Activated CD4-positive, alpha-beta T cell treated with anti-CD3 and anti-CD28 coated beads, Interleukin-2, amount 50 U/mL, for 4 hours (primary cell): ENCODE results near the gene ATG16L1.

ENCODE experiments used
- DNase-seq, 2 experiments: peaks; one replicate each; pipeline ENCODE4 v3.0.0-alpha.2; 2020

ATG16L1 gene

DNA sequence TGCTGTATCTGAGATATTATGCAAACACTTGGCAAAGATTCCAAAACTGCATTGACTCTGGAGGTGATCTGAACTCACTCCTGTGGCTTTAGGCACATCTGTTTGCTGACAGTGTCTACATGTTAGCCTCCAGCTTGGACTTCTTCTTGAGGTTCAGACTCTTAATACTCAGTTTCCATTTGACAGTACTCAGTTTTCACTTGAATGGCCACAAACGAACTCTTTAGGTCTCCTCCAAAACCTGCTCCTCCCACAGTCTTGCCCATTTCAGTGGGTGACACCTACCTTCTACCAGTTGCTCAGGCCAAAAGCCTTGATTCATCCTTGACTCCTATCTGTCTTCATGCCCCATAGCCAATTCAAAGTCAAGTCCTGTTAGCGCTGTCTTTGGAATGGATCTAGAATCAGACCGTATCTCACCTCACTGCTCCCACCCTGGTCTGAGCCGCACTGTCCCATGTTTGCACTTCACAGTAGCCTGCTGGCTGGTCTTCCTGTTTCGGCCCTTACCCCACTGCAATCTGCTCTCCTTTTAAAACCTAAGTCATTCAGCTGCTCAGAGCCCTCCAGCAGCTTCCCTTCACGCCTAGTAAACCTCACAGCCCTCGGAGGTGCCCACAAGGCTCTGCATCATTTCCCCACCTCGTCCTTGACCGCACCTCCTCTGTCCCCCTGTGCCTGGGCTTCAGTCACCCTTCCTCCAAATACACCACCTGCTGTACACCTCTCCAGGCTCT lies 10.5 kb downstream of the ATG16L1 start:
- DNase-seq = no peak

DNA sequence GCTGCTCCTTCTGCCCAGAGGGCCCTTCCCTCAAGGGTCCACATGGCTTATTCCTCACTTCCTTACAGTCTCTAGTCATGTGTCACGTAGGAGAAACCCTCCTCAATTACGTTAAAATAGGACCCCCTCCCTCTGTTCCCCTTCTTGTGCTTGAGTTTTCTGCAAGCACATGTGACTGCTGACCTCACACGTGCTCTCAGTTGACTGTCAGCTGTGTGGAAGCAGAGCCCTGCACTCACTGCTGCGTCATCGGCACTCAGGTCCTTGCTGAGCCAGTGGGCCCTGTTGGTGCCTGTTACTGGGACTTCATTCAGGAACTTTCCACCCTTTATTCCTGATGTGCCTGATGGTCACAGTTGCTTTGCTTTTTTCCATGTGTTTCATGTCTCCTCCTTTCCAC lies 11.1 kb downstream of the ATG16L1 start:
- no peak for DNase-seq

DNA sequence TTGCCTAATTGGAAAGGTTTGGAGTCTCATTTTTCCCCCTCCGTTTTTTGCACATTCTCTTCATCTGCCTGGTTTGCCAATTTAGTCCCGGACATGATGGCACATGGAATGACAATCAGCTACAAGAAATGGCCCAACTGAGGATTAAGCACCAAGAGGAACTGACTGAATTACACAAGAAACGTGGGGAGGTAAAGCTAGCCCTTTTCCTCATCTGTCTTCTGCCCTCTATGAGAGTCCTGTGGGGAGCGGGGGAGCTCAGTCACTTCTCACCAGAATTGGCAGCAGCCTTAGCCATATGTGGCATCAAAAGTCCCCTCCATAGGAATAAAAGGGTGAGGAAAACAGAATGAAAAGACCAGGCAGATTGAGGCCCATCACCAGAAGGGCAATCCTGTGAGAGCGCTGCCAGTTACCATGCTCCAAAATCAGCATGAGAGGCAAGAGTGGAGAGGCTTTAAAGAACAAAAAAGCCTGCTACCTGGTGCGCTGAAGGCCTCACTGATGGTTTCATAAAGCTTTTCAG lies 11.6 kb downstream of the ATG16L1 start:
- DNase-seq = no peak

DNA sequence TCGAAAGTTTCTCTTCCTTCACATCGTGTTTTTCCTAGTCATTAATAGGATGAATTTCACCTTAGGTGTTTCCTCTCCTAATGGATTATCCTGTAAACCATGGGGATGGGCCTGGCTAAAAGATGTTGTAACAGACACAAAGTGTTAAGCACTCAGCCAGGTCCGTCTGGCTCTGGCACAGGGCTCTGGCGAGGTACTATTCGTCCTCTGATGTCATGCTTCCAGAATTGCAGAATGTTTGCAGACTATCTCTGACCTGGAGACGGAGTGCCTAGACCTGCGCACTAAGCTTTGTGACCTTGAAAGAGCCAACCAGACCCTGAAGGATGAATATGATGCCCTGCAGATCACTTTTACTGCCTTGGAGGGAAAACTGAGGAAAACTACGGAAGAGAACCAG lies 13.2 kb downstream of the ATG16L1 start:
- no peak for DNase-seq

DNA sequence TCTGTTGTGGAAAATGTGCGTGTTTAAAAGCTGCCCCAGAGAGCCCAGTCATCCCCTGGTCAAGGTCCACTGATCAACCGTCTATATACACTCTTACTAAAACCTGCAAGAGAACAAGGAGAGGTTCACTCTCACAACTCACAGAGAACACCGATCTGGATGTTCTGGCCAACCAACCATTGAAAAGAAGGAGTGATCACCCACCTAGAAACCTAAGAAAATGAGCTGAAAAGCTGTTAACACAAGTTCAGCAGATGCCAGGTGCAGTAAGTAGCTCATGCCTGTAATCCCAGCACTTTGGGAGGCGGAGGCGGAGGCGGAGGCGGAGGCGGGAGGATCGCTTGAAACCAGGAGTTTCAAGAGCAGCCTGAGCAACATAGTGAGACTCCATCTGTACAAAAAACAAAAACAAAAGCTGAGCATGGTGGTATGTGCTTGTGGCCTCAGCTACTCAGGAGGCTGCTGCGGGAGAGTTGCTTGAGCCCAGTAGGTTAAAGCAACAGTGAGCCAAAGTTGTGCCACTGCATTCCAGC lies 14.5 kb downstream of the ATG16L1 start:
- DNase-seq = no peak

DNA sequence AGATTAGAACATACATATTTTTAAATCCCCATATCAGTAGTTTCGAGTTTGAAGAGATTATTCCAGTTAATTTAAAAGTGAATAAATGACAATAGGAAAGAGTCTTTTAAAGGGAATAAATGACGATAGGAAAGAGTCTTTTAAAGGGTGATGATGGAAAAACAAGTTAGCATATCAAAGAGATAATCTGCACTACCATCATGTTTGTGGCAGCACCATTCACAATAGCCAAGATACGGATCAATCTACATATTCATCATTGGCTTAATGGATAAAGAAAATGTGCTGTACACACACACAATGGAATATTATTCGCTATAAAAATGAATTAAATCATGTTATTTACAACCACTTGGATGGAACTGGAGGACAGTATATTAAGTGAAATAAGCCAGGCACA lies 15.0 kb downstream of the ATG16L1 start:
- DNase-seq = no peak

DNA sequence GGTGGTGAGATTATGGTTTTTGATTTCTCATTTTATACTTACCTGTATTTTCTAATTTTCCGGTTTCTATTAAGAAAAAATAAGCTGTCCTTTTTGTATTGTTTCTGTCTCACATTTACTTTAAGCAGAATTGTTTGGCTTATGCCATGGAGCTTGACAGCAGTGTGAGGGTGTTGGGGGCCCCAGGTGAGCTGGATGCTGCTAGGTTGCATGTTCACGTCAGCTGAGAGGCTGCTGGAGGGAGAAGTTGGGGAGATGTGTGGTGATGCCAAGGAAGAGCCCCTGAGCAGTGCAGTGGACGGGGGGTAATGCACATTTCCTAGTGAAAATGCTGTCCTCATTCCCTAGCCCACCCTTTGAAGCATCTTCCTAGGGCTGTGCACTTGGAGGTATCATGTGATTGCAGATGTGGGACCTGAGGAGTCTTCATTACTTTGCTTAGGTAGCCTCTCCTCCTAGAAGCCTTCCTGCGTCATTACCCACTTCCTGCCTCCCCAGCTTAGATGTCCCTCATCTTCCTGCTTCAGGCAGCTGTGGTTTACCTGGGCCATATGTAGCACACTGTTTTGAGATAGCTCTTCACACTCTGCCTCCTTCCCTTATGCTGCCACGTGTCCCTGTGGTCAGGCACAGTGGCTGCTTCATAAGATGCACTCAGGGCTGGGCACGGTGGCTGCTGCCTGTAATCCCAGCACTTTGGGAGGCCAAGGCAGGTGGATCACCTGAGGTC lies 16.2 kb downstream of the ATG16L1 start:
- peak; percentile 63 to 64 for DNase-seq

DNA sequence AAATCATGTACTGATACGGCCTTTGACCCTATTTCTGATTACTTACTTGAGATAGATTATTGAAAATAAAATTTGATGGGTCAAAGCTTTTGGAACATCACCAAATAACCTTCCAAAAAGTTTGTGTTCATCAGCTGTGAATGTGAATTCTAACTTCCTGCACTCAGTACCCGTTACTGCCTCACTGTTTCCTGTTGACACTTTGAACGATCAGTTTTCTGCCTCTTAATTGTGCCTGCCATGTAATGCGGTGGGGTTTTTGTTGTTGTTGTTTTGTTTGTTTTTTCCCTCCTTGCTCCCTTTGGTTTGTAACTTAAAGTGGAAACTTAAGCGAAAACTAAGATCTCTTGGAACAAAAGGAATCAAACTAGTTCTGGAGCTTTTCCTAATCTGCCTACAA lies 18.9 kb downstream of the ATG16L1 start:
- no peak for DNase-seq

DNA sequence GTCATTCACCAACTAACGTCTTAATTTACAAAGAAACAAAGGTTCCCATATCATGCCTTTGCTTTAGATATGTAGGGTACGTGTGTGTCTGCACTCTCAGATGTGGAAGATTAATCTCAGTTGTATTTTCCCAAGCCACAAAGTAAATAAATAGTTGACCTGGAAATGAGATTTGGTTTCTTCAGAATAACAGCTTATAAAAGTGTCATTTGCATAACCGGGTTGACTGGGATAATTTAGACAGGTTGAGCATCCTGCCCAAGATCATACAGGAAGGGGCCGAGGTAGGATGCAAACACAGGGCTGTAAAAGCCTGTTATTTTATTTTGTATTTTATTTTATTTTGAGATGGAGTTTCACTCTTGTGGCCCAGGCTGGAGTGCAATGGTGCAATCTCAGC lies 19.5 kb downstream of the ATG16L1 start:
- no peak for DNase-seq

DNA sequence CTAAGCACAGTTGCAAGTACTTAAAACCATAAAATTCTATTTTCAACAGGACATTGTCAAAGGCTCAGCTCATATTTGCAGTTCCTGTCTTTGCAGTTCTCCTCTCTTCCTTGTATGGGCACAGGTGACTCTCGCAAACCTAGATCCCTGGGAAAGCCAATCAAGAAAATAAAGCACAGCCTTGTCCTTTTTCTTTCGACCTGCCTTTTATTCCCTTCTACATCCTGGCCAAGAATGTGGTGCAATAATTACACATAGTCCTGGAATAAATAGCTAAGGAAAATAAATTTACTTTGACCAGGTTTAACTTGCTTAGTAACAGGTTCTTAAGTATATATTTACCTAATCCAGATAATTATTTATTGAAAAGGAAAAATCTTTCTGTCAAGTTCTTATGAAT lies 20.2 kb downstream of the ATG16L1 start:
- DNase-seq = no peak

DNA sequence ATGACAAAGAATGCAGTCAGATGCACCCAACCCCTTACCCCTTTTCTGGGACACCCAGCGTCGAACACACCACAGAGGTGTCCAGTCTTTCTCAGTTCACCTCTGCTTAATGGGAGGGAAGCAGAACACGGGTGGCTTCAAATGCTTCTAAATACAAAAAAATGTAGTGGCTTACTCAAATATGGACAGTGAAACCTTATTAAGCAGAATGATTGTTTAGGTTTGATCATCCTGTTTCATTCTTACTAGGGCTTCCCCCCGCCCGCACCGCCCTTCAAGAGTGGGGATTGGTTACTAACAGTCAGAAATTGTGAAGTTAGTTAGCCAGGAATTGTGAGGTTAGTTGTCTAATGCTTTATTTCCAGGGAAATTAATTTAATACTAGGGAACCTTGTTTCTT lies 21.6 kb downstream of the ATG16L1 start:
- no peak for DNase-seq

DNA sequence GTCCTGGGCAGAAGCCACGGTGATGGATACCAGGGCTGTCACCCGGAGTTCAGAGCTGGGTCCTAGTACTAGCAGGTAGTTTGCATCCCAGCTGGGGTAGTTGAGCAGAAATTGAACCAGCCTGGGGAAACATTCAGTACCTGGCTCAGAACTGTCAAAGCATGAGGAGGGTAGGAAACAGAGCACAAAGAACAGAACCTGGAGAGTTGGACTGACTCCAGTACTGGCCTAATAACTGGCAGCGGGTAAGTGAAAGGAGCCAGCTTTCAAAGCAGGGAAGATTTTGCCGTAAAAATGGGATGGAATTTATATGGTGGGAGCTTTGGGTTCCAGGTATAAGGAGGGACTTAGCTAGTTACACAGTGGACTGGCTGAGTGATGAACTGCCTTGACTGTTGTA lies 23.8 kb downstream of the ATG16L1 start:
- DNase-seq = no peak

DNA sequence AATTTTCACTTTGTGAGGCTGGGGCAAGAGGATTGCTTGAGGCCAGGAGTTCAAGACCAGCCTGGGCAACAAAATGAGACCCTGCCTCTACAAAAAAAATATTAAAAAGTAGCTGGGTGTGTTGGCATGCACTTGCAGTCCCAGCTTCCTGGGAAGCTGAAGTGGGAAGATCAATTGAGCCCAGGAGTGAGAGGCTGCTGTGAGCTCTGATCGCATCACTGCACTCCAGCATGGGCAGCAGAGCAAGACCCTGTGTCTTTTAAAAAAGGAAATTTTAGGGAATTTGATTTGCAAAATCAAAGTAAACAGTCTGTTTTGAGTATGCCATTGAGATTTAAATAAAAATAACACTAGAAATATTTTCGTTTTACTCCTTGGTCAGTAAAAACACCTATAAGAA lies 27.4 kb downstream of the ATG16L1 start:
- DNase-seq = no peak

DNA sequence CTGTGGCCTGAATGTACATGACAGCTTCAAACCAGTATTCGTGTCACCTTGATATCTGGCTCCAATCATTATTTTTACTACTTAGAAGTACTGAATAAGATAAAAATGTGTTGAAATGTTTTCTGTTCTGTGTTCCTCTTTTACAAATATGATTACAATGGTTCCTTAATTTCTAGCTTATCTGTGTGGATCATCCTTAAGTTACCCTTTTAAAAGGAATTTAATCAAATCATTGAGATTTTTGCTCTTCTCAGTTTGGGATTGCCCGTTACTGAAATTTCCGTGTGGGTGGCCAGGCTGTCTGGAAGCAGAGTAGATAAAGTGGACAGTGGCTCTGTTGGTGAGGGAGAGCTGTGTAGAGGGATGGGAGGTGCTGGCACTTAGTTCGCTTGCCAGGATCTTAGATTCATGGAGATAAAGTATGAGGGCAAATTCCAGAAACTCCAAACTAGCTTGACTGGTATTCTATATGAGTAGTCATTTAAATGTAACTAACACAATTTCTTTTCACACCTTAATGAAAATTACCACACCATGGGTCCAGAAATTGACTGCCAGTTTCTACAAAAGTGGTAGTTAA lies 28.7 kb downstream of the ATG16L1 start:
- DNase-seq = no peak

DNA sequence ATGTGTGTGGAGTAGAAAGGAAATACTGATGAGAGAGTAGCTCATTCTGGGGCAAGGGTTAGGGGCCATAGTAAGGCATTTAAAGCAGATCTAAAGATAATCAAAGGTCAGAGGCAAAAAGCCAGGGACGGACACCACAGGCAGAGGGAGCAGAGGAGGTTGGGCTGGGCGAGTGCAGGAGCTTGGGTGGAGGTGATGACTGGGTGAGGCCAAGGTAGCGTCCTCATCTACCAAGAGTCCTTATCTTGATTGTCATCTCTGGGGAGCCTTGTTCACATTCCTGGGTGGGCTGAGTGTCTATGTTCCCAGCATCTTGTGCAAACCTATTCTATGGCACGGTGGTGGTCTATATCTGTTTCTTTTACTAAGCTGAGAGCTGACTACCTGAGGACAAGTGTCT lies 30.1 kb downstream of the ATG16L1 start:
- DNase-seq = no peak

DNA sequence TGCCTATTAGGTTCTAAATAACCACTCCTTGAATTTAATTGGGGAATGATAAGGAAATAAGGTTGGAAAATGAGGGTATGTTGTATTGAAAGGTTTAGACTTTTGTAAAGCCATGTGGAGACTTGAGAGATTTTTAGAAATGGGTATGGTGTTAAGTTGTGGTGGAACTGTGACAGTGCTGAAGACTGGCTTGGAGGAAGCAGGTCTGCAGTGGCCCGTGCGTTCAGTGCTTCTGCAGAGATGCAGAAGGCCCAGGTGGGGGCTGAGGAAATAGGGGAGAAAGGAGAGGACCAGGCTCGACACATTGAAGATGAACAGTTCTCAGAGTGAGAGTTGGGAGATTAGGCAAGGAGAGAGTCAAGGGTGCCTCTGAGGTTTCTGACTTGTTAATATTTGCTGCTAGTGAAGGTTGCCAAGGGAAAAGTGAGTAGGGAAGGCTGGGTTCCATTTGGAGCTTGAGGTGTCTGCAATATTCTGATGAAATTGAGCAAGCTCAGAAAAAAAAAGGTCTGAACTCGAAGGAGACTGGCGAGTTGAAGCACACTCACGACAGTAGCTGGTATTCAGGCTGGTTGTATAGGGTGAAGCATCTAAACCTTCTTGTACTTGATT lies 30.6 kb downstream of the ATG16L1 start:
- DNase-seq = no peak

DNA sequence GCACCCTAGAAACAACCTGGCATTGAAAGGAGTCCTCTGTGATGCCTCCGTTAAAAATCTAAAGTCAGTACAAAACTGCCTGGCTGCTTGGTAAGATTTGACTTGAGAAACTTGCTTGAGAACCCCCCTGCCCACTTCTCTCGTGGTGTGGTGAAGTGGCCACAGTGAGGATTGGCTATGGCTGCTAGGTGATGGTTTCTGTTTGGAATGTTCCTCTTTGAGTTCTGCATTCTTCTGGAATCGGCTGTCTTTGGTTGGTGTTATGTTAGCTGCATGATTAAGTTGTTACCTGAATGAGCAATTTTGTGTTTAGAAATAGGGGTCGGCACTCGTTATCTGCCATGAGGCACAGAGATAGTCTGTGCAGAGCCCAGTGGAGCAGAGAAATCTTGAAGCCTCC lies 34.4 kb downstream of the ATG16L1 start:
- DNase-seq = no peak

DNA sequence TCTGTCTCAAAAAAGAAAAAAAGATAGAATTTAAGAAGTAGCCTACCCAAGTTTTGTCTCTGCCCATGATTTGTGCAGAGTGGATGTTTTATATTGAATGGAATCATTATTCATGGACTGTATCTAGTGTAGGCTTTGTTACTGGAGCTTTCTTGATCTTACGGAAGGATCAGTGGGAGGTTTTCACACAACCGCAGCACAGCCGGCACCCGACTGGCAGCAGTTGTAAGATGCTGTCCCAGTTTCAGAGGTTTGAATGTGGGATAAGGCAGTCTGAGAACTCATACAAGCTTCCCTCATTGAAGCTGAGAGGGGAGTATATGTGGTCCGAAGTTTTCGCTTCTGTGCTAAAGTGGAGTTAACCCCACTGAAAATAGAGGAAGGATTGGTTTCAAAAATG lies 36.4 kb downstream of the ATG16L1 start:
- DNase-seq = no peak

DNA sequence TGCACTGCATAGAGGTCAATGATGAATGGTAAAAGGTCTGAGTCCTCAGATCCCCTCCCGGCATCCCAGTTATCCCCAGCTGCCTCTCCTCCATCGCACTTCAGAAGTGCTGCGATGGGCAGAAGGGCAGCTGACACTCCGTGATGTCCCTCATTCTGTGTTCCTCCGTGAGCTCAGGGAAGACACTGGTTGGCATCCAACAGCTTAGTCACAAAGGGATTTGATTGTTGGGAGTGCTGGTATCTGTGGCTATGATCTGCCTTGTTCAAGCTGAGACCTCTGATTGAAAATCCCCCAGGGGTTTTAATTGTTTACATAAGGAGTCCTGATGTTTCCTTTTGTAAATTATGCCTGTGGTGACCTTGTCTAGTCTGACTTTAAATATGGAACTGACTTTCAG lies 37.2 kb downstream of the ATG16L1 start:
- no peak for DNase-seq

DNA sequence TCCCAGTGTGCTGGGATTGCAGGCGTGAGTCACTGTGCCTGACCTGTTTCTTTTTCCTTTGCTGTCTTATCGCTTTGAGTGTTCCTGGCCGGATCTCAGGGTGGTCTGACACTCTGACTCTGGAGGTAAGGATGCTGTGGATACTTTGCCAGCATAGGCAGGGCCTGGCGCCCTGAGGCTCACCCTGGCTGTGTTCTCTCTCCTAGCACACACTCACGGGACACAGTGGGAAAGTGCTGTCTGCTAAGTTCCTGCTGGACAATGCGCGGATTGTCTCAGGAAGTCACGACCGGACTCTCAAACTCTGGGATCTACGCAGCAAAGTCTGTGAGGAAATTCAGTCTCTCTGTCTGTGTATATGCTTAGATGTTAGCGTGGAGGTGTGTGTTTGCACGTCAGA lies 38.2 kb downstream of the ATG16L1 start:
- DNase-seq = no peak

DNA sequence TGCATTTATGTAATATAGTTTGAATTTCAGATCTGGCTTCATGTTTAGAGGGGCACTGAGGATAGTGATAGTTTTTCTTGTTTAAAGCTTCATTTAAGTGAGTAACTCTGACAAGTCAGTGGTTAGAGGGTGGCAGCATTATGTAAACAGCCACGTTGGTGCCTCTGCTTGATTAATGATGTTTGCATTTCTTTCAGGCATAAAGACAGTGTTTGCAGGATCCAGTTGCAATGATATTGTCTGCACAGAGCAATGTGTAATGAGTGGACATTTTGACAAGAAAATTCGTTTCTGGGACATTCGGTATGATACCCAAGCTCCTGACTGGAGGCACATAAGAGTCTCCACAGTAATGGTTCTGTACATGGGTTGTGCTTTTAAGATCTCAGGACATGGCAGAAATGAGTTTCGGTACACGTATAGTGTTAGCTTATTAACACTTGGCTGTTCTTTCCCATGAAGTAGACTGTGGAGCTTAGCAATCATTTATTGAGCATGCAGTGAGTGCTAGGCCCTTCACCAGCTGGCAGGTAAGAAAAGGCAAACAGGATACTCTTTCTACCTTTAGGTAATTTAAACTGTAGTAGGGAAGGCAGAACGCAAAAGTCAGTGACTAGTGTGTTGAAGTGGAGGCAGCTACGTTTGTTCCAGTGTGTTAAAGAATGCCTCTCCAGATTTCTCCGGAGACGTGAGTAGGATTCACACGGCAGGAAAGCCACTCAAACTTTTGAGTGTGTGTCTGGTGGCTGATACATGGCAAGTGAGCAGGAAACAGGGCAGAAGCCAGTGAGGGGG lies 38.8 kb downstream of the ATG16L1 start:
- no peak for DNase-seq

DNA sequence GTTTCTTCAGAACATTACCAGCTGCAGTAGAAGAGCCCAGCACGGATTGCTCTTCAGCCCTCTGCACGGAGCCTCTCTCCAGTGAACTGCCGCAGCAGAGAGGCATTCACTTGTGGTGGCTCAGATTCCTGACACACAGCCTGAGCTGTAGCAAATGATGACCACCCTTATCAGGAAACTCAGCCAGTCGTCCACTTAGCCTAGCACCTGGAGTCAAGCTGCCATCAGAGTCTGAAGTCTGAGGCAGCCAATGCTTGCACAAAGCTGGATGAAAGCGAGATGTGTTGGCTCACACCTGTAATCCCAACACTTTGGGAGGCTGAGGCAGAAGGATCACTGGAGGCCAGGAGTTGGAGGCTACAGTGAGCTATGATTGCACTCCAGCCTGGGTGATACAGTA lies 44.4 kb downstream of the ATG16L1 start:
- DNase-seq = no peak

DNA sequence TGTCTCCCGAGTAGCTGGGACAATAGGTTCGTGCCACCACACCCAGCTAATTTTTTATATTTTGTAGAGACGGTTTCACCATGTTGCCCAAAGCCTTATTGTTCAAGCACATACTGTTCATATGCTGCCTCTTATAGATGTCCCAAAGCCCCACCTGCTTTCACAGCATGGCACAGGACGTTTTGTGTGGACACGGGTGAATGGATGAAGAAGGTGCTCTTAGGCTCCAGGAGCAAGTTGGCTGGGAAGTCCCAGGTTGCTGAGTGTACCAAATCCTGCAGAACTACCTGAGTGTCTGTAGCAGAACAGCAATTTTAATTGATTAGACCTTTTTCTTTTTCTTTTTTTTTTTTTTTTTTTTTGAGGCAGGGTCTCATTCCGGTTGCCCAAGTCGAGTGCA lies 45.6 kb downstream of the ATG16L1 start:
- DNase-seq = no peak
